Sigmoid colon (tissue), 3 donors: ENCODE results near the gene P4HB.

ENCODE experiments used
- POLR2A ChIP-seq, 2 donors: fragments of 450-650 bp; IDR thresholded peaks; one replicate each; pipeline ENCODE4 v1.6.1; 2016; ENCODE audit warnings: antibody characterized with exemption in 2 of 2, mild to moderate bottlenecking in 2 of 2, moderate library complexity in 2 of 2
- TF ChIP-seq, protein P1 (sequence below), 4 experiments: fragments of 450-650 bp in 3 of 4; fragments of 200-600 bp in 1 of 4; IDR thresholded peaks; one replicate each; pipeline ENCODE4 v1.5.1; 2016 to 2019; ENCODE audit warnings: antibody characterized with exemption in 4 of 4, mild to moderate bottlenecking in 3 of 4, moderate library complexity in 2 of 4

GRCh38 chr17:81833921-81834830 is 26.2 kb downstream of the P4HB start:
- TF ChIP-seq POLR2A (IDR thresholded peaks at IDR 0.05): no peak
- TF ChIP-seq, protein P1, sequence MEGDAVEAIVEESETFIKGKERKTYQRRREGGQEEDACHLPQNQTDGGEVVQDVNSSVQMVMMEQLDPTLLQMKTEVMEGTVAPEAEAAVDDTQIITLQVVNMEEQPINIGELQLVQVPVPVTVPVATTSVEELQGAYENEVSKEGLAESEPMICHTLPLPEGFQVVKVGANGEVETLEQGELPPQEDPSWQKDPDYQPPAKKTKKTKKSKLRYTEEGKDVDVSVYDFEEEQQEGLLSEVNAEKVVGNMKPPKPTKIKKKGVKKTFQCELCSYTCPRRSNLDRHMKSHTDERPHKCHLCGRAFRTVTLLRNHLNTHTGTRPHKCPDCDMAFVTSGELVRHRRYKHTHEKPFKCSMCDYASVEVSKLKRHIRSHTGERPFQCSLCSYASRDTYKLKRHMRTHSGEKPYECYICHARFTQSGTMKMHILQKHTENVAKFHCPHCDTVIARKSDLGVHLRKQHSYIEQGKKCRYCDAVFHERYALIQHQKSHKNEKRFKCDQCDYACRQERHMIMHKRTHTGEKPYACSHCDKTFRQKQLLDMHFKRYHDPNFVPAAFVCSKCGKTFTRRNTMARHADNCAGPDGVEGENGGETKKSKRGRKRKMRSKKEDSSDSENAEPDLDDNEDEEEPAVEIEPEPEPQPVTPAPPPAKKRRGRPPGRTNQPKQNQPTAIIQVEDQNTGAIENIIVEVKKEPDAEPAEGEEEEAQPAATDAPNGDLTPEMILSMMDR (IDR thresholded peaks at IDR 0.05): no peak
